WTC11 (cell line): Measurements from ENCODE around the gene RPS27A. TPM values are rescaled to one million over a fixed set of nuclear protein-coding genes. Genes with fewer than 3 reads are reported as not detected.

Source experiments
- CREM ChIP-seq: sonication (generic); formaldehyde crosslinking; IDR thresholded peaks from 2 replicates; pipeline ENCODE4 v1.8.1; 2022; ENCODE audit warnings: mild to moderate bottlenecking, missing genetic modification reagents, moderate library complexity
- ELF4 ChIP-seq: sonication (generic); formaldehyde crosslinking; IDR thresholded peaks from 2 replicates; pipeline ENCODE4 v1.8.1; 2022; ENCODE audit warnings: low read depth, mild to moderate bottlenecking, moderate library complexity, missing genetic modification reagents
- EMX1 ChIP-seq: fragments of 250-450 bp; sonication (Bioruptor Pico); IDR thresholded peaks from 2 replicates; pipeline ENCODE4 v1.8.0; 2021; ENCODE audit warnings: mild to moderate bottlenecking
- ESRRA ChIP-seq: sonication (generic); formaldehyde crosslinking; IDR thresholded peaks from 2 replicates; pipeline ENCODE4 v1.8.1; 2022; ENCODE audit warnings: mild to moderate bottlenecking, missing genetic modification reagents, borderline replicate concordance
- ETV6 ChIP-seq: sonication (generic); formaldehyde crosslinking; IDR thresholded peaks from 2 replicates; pipeline ENCODE4 v1.8.1; 2022; ENCODE audit warnings: mild to moderate bottlenecking, missing genetic modification reagents
- FOXK1 ChIP-seq: sonication (generic); formaldehyde crosslinking; IDR thresholded peaks from 2 replicates; pipeline ENCODE4 v1.8.0; 2022; ENCODE audit warnings: mild to moderate bottlenecking, moderate library complexity, missing genetic modification reagents
- GABPB1 ChIP-seq: sonication (generic); formaldehyde crosslinking; IDR thresholded peaks from 2 replicates; pipeline ENCODE4 v1.8.1; 2023; ENCODE audit warnings: mild to moderate bottlenecking, missing genetic modification reagents
- ZBTB21 ChIP-seq: sonication (generic); formaldehyde crosslinking; IDR thresholded peaks from 2 replicates; pipeline ENCODE4 v1.8.1; 2023; ENCODE audit warnings: mild to moderate bottlenecking, missing genetic modification reagents, borderline replicate concordance
- ZNF138 ChIP-seq: sonication (generic); formaldehyde crosslinking; conservative IDR thresholded peaks from 2 replicates; pipeline ENCODE4 v1.8.1; 2022; ENCODE audit warnings: mild to moderate bottlenecking, moderate library complexity, missing genetic modification reagents
- ZNF219 ChIP-seq: sonication (generic); formaldehyde crosslinking; IDR thresholded peaks from 2 replicates; pipeline ENCODE4 v1.8.0; 2023; ENCODE audit warnings: missing genetic modification reagents, mild to moderate bottlenecking, borderline replicate concordance
- total RNA-seq: library from RNA; stranded (reverse); gene quantifications from 3 replicates; pipeline ENCODE4 v1.2.3, GENCODE V29; 2021
- TF ChIP-seq, protein P1 (sequence below): fragments of 250-450 bp; sonication (Bioruptor Pico); IDR thresholded peaks from 2 replicates; pipeline ENCODE4 v1.9.0; 2021; ENCODE audit warnings: moderate library complexity, mild to moderate bottlenecking, inconsistent platforms, borderline replicate concordance
- TF ChIP-seq, protein P2 (sequence below): sonication (generic); formaldehyde crosslinking; IDR thresholded peaks from 2 replicates; pipeline ENCODE4 v1.8.1; 2022; ENCODE audit warnings: low read depth, missing genetic modification reagents, borderline replicate concordance
- TF ChIP-seq, protein P3 (sequence below): fragments of 200-600 bp; IDR thresholded peaks from 2 replicates; pipeline ENCODE4 v1.8.0; 2022; ENCODE audit warnings: antibody characterized with exemption
- TF ChIP-seq, protein P4 (sequence below): sonication (generic); formaldehyde crosslinking; IDR thresholded peaks from 2 replicates; pipeline ENCODE4 v1.8.1; 2023; ENCODE audit warnings: mild to moderate bottlenecking, missing genetic modification reagents, borderline replicate concordance
- TF ChIP-seq, protein P5 (sequence below): sonication (generic); formaldehyde crosslinking; IDR thresholded peaks from 2 replicates; pipeline ENCODE4 v1.8.0; 2023; ENCODE audit warnings: mild to moderate bottlenecking, missing genetic modification reagents
- TF ChIP-seq, protein P6 (sequence below): sonication (generic); formaldehyde crosslinking; IDR thresholded peaks from 2 replicates; pipeline ENCODE4 v1.8.0; 2022; ENCODE audit warnings: missing genetic modification reagents
- TF ChIP-seq, protein P7 (sequence below): sonication (generic); formaldehyde crosslinking; IDR thresholded peaks from 2 replicates; pipeline ENCODE4 v1.8.1; 2022; ENCODE audit warnings: mild to moderate bottlenecking, missing genetic modification reagents, moderate library complexity, borderline replicate concordance
- TF ChIP-seq, protein P8 (sequence below): fragments of 250-450 bp; sonication (Bioruptor Pico); IDR thresholded peaks from 2 replicates; pipeline ENCODE4 v1.9.0; 2021; ENCODE audit warnings: mild to moderate bottlenecking

RPS27A gene
- total RNA-seq, 1 experiment from 2014 or later: 1,424 TPM

DNA sequence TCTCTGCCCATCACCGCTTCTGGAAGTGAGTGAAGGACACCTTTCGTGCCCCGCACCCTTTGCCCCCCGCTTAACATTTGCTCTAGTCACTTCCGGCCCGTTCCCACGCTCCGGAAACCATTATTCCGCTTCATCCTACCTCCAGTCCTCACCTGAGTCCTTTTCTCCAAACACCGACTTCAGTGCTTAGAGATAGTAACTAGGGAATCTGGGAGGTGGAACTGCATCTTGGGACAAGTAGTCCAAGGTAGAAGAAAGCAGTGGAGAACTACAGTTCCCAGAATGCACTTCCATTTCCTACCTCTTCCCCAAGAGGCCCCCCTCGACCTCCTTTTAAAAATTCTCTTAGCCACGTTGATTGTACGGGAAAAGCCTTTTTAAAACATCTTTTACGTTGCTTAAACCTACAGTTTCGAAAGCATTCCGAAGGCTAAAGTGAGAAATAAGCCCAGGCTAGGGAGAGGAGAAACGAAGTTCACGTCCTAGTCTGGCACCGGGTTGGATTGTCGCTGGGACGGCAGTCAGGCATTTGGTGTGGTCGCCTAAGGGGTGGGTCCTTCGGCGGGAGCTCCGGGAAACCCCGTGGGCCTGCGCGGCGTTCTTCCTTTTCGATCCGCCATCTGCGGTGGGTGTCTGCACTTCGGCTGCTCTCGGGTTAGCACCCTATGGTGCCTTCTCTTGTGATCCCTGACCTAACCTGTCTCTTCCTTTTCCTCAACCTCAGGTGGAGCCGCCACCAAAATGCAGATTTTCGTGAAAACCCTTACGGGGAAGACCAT lies at the start of gene RPS27A, which contains the start of gene CLHC1 (continued):
- TF ChIP-seq, protein P1, sequence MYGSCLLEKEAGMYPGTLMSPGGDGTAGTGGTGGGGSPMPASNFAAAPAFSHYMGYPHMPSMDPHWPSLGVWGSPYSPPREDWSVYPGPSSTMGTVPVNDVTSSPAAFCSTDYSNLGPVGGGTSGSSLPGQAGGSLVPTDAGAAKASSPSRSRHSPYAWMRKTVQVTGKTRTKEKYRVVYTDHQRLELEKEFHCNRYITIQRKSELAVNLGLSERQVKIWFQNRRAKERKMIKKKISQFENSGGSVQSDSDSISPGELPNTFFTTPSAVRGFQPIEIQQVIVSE (CRISPR knock-in tag): no peak
- TF ChIP-seq FOXK1 (CRISPR knock-in tag) (peak; percentile 17; the same call in 1 of the 2 replicates), ZBTB21 (no peak; the same call in 1 of the 2 replicates), ZNF138 (CRISPR knock-in tag) (no peak), EMX1 (CRISPR knock-in tag) (no peak), ELF4 (CRISPR knock-in tag) (no peak), GABPB1 (CRISPR knock-in tag) (peak; percentile 49; the same call in 1 of the 2 replicates), CREM (CRISPR knock-in tag) (no peak), ZNF219 (CRISPR knock-in tag) (no peak; the same call in 1 of the 2 replicates), ETV6 (CRISPR knock-in tag) (0 out of 2 replicates have a peak, but pooled peaks have one; percentile 49), ESRRA (CRISPR knock-in tag) (0 out of 2 replicates have a peak, but pooled peaks have one; percentile 40)
- TF ChIP-seq, protein P2, sequence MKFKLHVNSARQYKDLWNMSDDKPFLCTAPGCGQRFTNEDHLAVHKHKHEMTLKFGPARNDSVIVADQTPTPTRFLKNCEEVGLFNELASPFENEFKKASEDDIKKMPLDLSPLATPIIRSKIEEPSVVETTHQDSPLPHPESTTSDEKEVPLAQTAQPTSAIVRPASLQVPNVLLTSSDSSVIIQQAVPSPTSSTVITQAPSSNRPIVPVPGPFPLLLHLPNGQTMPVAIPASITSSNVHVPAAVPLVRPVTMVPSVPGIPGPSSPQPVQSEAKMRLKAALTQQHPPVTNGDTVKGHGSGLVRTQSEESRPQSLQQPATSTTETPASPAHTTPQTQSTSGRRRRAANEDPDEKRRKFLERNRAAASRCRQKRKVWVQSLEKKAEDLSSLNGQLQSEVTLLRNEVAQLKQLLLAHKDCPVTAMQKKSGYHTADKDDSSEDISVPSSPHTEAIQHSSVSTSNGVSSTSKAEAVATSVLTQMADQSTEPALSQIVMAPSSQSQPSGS (CRISPR knock-in tag): no peak
- TF ChIP-seq, protein P3, sequence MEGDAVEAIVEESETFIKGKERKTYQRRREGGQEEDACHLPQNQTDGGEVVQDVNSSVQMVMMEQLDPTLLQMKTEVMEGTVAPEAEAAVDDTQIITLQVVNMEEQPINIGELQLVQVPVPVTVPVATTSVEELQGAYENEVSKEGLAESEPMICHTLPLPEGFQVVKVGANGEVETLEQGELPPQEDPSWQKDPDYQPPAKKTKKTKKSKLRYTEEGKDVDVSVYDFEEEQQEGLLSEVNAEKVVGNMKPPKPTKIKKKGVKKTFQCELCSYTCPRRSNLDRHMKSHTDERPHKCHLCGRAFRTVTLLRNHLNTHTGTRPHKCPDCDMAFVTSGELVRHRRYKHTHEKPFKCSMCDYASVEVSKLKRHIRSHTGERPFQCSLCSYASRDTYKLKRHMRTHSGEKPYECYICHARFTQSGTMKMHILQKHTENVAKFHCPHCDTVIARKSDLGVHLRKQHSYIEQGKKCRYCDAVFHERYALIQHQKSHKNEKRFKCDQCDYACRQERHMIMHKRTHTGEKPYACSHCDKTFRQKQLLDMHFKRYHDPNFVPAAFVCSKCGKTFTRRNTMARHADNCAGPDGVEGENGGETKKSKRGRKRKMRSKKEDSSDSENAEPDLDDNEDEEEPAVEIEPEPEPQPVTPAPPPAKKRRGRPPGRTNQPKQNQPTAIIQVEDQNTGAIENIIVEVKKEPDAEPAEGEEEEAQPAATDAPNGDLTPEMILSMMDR: no peak
- TF ChIP-seq, protein P4, sequence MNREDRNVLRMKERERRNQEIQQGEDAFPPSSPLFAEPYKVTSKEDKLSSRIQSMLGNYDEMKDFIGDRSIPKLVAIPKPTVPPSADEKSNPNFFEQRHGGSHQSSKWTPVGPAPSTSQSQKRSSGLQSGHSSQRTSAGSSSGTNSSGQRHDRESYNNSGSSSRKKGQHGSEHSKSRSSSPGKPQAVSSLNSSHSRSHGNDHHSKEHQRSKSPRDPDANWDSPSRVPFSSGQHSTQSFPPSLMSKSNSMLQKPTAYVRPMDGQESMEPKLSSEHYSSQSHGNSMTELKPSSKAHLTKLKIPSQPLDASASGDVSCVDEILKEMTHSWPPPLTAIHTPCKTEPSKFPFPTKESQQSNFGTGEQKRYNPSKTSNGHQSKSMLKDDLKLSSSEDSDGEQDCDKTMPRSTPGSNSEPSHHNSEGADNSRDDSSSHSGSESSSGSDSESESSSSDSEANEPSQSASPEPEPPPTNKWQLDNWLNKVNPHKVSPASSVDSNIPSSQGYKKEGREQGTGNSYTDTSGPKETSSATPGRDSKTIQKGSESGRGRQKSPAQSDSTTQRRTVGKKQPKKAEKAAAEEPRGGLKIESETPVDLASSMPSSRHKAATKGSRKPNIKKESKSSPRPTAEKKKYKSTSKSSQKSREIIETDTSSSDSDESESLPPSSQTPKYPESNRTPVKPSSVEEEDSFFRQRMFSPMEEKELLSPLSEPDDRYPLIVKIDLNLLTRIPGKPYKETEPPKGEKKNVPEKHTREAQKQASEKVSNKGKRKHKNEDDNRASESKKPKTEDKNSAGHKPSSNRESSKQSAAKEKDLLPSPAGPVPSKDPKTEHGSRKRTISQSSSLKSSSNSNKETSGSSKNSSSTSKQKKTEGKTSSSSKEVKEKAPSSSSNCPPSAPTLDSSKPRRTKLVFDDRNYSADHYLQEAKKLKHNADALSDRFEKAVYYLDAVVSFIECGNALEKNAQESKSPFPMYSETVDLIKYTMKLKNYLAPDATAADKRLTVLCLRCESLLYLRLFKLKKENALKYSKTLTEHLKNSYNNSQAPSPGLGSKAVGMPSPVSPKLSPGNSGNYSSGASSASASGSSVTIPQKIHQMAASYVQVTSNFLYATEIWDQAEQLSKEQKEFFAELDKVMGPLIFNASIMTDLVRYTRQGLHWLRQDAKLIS (CRISPR knock-in tag): no peak; the same call in 1 of the 2 replicates
- TF ChIP-seq, protein P5, sequence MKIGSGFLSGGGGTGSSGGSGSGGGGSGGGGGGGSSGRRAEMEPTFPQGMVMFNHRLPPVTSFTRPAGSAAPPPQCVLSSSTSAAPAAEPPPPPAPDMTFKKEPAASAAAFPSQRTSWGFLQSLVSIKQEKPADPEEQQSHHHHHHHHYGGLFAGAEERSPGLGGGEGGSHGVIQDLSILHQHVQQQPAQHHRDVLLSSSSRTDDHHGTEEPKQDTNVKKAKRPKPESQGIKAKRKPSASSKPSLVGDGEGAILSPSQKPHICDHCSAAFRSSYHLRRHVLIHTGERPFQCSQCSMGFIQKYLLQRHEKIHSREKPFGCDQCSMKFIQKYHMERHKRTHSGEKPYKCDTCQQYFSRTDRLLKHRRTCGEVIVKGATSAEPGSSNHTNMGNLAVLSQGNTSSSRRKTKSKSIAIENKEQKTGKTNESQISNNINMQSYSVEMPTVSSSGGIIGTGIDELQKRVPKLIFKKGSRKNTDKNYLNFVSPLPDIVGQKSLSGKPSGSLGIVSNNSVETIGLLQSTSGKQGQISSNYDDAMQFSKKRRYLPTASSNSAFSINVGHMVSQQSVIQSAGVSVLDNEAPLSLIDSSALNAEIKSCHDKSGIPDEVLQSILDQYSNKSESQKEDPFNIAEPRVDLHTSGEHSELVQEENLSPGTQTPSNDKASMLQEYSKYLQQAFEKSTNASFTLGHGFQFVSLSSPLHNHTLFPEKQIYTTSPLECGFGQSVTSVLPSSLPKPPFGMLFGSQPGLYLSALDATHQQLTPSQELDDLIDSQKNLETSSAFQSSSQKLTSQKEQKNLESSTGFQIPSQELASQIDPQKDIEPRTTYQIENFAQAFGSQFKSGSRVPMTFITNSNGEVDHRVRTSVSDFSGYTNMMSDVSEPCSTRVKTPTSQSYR (CRISPR knock-in tag): no peak
- TF ChIP-seq, protein P6, sequence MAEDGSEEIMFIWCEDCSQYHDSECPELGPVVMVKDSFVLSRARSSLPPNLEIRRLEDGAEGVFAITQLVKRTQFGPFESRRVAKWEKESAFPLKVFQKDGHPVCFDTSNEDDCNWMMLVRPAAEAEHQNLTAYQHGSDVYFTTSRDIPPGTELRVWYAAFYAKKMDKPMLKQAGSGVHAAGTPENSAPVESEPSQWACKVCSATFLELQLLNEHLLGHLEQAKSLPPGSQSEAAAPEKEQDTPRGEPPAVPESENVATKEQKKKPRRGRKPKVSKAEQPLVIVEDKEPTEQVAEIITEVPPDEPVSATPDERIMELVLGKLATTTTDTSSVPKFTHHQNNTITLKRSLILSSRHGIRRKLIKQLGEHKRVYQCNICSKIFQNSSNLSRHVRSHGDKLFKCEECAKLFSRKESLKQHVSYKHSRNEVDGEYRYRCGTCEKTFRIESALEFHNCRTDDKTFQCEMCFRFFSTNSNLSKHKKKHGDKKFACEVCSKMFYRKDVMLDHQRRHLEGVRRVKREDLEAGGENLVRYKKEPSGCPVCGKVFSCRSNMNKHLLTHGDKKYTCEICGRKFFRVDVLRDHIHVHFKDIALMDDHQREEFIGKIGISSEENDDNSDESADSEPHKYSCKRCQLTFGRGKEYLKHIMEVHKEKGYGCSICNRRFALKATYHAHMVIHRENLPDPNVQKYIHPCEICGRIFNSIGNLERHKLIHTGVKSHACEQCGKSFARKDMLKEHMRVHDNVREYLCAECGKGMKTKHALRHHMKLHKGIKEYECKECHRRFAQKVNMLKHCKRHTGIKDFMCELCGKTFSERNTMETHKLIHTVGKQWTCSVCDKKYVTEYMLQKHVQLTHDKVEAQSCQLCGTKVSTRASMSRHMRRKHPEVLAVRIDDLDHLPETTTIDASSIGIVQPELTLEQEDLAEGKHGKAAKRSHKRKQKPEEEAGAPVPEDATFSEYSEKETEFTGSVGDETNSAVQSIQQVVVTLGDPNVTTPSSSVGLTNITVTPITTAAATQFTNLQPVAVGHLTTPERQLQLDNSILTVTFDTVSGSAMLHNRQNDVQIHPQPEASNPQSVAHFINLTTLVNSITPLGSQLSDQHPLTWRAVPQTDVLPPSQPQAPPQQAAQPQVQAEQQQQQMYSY (CRISPR knock-in tag): no peak
- TF ChIP-seq, protein P7, sequence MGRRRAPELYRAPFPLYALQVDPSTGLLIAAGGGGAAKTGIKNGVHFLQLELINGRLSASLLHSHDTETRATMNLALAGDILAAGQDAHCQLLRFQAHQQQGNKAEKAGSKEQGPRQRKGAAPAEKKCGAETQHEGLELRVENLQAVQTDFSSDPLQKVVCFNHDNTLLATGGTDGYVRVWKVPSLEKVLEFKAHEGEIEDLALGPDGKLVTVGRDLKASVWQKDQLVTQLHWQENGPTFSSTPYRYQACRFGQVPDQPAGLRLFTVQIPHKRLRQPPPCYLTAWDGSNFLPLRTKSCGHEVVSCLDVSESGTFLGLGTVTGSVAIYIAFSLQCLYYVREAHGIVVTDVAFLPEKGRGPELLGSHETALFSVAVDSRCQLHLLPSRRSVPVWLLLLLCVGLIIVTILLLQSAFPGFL (CRISPR knock-in tag): peak; percentile 64; the same call in 1 of the 2 replicates
- TF ChIP-seq, protein P8, sequence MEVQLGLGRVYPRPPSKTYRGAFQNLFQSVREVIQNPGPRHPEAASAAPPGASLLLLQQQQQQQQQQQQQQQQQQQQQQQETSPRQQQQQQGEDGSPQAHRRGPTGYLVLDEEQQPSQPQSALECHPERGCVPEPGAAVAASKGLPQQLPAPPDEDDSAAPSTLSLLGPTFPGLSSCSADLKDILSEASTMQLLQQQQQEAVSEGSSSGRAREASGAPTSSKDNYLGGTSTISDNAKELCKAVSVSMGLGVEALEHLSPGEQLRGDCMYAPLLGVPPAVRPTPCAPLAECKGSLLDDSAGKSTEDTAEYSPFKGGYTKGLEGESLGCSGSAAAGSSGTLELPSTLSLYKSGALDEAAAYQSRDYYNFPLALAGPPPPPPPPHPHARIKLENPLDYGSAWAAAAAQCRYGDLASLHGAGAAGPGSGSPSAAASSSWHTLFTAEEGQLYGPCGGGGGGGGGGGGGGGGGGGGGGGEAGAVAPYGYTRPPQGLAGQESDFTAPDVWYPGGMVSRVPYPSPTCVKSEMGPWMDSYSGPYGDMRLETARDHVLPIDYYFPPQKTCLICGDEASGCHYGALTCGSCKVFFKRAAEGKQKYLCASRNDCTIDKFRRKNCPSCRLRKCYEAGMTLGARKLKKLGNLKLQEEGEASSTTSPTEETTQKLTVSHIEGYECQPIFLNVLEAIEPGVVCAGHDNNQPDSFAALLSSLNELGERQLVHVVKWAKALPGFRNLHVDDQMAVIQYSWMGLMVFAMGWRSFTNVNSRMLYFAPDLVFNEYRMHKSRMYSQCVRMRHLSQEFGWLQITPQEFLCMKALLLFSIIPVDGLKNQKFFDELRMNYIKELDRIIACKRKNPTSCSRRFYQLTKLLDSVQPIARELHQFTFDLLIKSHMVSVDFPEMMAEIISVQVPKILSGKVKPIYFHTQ (CRISPR knock-in tag): no peak
